Measurements from ENCODE around the gene GALR1.
"Not testable (repeated sequence)": the region's sequence is repeated elsewhere in the genome, so short reads cannot be mapped to it uniquely, and the experiment has no call there.

Gene GALR1

GRCh38 chr18:77268456-77268855 is 18.8 kb downstream of the GALR1 start:
- no peak for DNase-seq
- no peaks in the 10 kb centered on the region for H3K36me3 Mint-ChIP-seq (ENCODE audit: low read depth)
- no peak overlapping the region for H3K4me3 Mint-ChIP-seq
- peaks cover 48% of the 10 kb centered on the region for H3K27me3 Mint-ChIP-seq
- H3K4me1 Mint-ChIP-seq (ENCODE audit: low read depth), result no peaks in the 10 kb centered on the region
- peaks cover 16% of the 10 kb centered on the region for H3K9me3 Mint-ChIP-seq
- H3K27ac Mint-ChIP-seq, result no peak overlapping the region

DNA sequence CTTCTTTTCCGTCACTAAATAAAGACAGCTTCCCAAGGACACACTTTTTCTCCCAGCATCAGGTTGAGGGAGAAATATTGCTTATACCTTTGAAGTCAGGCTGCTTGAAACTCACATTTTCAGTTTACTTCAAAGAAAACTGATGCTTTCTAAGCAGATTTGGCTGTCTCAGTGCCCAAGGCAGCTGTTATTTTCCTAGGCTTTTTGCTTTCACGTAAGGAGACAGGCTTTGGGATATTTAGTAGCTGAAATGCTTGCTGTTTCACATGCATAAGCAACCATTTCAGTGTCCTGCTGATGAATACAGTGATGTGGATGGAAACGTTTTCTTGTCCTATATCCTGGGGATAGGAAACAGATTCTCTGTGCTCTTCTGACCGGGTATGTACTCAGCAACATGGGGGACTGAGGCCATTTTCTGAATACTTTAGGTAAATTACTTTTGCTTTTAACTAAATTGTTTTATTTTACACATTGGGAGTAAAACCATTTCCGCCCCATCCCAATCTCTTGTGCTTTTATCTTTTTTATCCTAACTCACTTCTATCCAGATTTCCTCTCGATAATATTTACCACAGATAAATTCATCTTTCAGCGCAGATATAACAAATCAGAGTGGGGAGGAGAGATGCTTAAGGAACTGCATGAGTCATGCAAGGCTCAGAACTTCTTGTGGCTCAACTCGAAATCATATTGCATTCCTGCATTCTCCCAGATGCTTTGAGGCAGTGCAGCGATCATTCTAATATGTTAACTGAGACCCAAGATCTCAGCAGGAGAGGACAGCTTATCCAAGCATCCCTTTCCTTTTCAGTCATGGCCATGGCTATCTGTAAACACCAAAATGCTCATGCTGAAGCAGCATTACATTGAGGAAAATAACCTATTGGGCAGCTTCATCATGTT is 22.2 kb downstream of the GALR1 start:
- Mint-ChIP-seq H3K36me3 (ENCODE audit: low read depth) (no peaks in the 10 kb centered on the region), H3K4me1 (ENCODE audit: low read depth) (no peaks in the 10 kb centered on the region), H3K4me3 (no peak overlapping the region), H3K9me3 (no peaks in the 10 kb centered on the region), H3K27ac (no peak overlapping the region), H3K27me3 (peaks cover 35% of the 10 kb centered on the region)
- DNase-seq, result no peak

DNA sequence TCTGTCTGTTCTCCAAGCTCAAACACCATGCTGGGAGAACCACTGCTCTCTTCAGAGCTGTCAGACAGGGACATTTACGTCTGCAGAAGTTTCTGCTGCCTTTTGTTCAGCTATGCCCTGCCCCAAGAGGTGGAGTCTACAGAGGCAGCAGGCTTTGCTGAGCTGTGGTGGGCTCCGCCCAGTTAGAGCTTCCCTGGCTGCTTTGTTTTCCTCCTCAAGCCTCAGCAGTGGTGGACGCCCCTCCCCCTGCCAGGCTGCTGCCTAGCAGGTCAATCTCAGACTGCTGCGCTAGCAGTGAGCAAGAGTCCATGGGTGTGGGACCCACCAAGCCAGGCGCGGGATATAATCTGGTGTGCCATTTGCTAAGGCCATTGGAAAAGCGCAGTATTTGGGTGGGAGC is 41.2 kb downstream of the GALR1 start:
- H3K4me1 Mint-ChIP-seq (ENCODE audit: low read depth); H3K36me3 Mint-ChIP-seq (ENCODE audit: low read depth); DNase-seq; H3K4me3 Mint-ChIP-seq; H3K27ac Mint-ChIP-seq: not testable (repeated sequence)
- H3K9me3 Mint-ChIP-seq, result peaks cover 10% of the 10 kb centered on the region
- peaks cover 32% of the 10 kb centered on the region for H3K27me3 Mint-ChIP-seq

DNA sequence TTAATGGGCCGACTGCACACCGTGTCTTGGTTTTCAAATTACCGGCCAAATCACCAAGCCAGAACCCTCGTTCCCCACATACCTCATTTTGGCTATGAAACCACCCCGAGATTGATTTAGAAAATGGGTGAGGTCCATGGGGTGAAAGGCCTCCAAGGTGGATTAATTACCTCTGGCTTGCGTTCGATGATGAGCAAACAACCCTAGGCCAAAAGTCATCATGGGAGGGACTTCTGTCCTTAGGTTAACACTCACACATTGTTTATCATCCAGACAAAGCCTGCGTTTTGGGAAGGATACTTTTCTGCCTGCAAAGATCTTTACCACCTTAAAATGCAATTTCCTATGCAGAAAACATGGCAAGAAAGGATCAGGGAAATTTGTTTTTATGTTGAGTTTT is 48.5 kb downstream of the GALR1 start:
- Mint-ChIP-seq H3K27ac (no peak overlapping the region), H3K4me3 (no peak overlapping the region), H3K27me3 (peaks cover 8% of the 10 kb centered on the region), H3K36me3 (ENCODE audit: low read depth) (no peaks in the 10 kb centered on the region), H3K4me1 (ENCODE audit: low read depth) (no peaks in the 10 kb centered on the region), H3K9me3 (no peaks in the 10 kb centered on the region)
- DNase-seq, result no peak

DNA sequence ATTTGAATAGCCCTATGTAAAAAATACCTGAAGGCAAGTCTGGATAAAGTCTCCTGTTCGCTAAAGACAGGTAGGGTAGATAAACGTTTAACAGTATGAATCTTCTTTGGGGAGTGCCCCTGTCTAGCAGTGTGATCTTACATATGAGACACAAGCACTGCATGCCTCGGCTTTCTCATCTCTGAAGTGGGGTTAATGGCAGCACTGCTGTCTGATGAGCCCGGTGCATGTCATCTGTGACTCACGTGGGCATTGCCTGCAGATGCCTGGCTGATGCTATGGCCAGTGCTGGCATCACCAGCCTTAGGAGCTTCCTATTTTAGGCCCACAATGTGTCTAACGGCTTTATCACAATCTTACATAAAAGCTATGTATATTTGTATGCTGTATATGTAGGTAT is 50.1 kb downstream of the GALR1 start:
- Mint-ChIP-seq H3K9me3 (no peaks in the 10 kb centered on the region), H3K27me3 (peaks cover 8% of the 10 kb centered on the region), H3K36me3 (ENCODE audit: low read depth) (no peaks in the 10 kb centered on the region), H3K4me1 (ENCODE audit: low read depth) (no peaks in the 10 kb centered on the region), H3K27ac (no peak overlapping the region), H3K4me3 (no peak overlapping the region)
- DNase-seq, result no peak

DNA sequence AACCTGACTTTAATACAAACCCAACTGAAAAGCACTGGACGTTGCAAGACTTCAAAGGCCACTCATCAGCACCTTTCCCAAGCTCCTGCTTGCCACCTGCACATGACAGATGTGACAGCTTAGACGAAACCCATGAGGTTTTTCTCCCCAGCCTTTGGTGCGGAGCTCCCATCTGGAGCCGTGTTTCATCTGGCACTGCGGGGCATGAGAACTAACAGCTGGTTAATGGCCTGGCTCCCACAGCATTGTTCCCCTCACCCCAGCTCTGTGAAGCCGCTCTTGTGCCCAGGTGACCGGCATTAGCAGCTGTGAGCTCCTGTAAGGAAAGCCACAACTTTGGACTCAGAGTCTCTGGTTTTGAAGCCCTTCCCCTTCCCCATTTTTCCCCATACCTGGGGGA is 50.9 kb downstream of the GALR1 start:
- no peak for DNase-seq
- H3K9me3 Mint-ChIP-seq, result no peaks in the 10 kb centered on the region
- H3K4me3 Mint-ChIP-seq, result no peak overlapping the region
- H3K27me3 Mint-ChIP-seq, result peaks cover 14% of the 10 kb centered on the region
- no peaks in the 10 kb centered on the region for H3K4me1 Mint-ChIP-seq (ENCODE audit: low read depth)
- H3K36me3 Mint-ChIP-seq (ENCODE audit: low read depth), result no peaks in the 10 kb centered on the region
- H3K27ac Mint-ChIP-seq, result no peak overlapping the region

GRCh38 chr18:77304268-77304667 is 54.6 kb downstream of the GALR1 start:
- Mint-ChIP-seq H3K36me3 (ENCODE audit: low read depth) (no peaks in the 10 kb centered on the region), H3K27me3 (peaks cover 22% of the 10 kb centered on the region), H3K9me3 (no peaks in the 10 kb centered on the region), H3K4me3 (no peak overlapping the region), H3K27ac (no peak overlapping the region), H3K4me1 (ENCODE audit: low read depth) (no peaks in the 10 kb centered on the region)
- DNase-seq, result no peak

DNA sequence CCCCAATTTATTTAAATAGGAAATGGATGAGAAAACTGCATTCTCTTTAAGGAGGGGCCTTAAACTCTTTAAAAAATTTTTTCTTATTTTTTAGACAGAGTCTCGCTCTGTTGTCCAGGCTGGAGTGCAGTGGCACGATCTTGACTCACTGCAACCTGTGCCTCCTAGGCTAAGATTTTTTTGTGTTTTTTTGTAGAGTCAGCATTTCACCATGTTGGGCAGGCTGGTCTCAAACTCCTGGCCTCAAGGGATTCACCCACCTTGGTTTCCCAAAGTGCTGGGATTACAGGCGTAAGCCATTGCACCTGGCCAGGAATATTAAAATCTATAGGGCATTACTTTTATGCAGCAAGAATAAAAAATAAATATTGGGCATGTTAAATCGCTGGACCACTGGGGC is 56.0 kb downstream of the GALR1 start:
- peaks cover 22% of the 10 kb centered on the region for H3K27me3 Mint-ChIP-seq
- no peak overlapping the region for H3K4me3 Mint-ChIP-seq
- H3K27ac Mint-ChIP-seq, result no peak overlapping the region
- H3K36me3 Mint-ChIP-seq (ENCODE audit: low read depth), result no peaks in the 10 kb centered on the region
- no peaks in the 10 kb centered on the region for H3K9me3 Mint-ChIP-seq
- H3K4me1 Mint-ChIP-seq (ENCODE audit: low read depth), result no peaks in the 10 kb centered on the region
- DNase-seq, result no peak

DNA sequence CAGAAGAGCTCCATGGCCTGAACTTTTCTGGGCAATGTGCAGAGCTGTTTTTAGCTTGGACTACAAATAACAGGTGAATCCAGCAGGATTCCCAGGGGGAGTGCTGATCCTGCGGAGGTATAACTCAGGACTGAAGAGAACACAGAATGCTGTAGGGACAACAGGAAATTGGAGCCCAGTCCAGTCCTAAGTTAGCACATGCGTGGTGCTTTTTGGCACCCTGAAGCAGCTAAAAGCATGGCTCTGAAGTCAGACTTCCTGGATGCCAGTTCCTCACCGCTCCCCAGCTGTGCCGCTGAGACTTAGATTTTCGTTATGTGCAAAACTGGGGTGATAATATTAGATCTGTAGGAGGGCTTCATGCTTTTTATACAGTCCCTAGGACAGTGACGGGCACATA is 58.6 kb downstream of the GALR1 start:
- no peak overlapping the region for H3K27ac Mint-ChIP-seq

DNA sequence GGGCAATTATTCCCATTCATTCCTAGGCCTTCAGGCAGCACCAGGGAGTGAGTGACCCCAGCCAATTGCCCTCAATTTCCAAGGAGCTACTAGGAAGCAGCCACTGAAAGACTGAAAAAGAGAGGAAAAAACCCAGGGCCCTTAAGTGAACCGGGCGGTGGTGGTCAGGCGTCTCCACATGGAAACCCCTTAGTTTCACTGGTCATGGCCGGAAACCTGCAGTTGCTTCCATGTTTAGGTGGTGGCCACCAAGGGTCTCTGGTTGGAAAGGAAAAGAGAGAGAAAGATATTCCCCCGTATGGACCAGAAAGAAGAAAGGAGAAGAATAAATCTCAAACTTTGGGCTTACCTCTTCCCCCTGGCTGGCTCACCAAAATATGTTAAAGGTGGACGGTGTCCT is 64.9 kb downstream of the GALR1 start:
- DNase-seq, result no peak
- H3K27ac Mint-ChIP-seq, result no peak overlapping the region
- H3K4me3 Mint-ChIP-seq, result no peak overlapping the region
- no peaks in the 10 kb centered on the region for H3K36me3 Mint-ChIP-seq (ENCODE audit: low read depth)
- H3K27me3 Mint-ChIP-seq, result peaks cover 4% of the 10 kb centered on the region
- no peaks in the 10 kb centered on the region for H3K9me3 Mint-ChIP-seq
- H3K4me1 Mint-ChIP-seq (ENCODE audit: low read depth), result no peaks in the 10 kb centered on the region

More for the DNA sequence above, 58.6 kb downstream of the GALR1 start:
- no peaks in the 10 kb centered on the region for H3K4me1 Mint-ChIP-seq (ENCODE audit: low read depth)
- peaks cover 18% of the 10 kb centered on the region for H3K27me3 Mint-ChIP-seq
- H3K9me3 Mint-ChIP-seq, result no peaks in the 10 kb centered on the region
- DNase-seq, result no peak
- no peaks in the 10 kb centered on the region for H3K36me3 Mint-ChIP-seq (ENCODE audit: low read depth)
- no peak overlapping the region for H3K4me3 Mint-ChIP-seq

DNA sequence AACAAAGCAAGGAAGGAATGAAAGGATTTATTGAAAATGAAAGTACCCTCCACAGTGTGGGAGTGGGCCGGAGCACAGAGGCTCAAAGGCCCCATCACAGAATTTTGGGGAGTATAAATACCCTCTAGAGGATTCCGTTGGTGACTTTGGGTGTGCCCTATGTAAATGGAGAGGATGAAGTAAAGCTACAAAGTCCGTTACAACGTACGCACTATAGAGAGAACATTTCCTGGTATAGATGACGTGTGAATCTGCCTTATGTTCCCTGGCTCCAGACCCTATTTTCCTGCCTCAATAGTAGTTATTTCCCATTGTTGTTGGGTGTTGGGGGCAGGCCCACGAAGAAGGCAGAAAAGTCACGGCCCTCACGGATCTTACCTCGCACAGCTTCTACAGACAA is 65.3 kb downstream of the GALR1 start:
- Mint-ChIP-seq H3K27ac (no peak overlapping the region), H3K4me1 (ENCODE audit: low read depth) (no peaks in the 10 kb centered on the region), H3K27me3 (peaks cover 8% of the 10 kb centered on the region), H3K4me3 (no peak overlapping the region), H3K9me3 (no peaks in the 10 kb centered on the region), H3K36me3 (ENCODE audit: low read depth) (no peaks in the 10 kb centered on the region)
- DNase-seq, result no peak

DNA sequence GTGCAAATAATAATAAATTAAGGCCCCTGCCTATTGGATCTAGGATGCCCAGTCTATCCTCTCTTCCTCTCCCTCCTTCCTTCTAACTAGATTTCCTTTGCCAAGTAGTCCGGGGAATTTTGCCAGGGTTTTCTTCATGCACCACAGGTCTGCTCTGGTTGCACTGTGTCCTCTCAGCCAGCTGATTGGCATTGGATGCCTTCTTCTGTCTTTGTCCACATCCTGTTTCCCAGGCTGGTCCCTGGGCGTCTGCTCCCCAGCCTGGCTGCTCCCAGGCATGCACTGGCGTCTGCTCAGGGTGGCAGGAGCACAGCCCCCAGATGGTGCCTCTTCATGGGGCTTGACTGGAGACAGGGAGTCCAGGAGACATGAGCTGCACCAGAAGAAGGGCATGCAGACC is 66.4 kb downstream of the GALR1 start:
- no peaks in the 10 kb centered on the region for H3K36me3 Mint-ChIP-seq (ENCODE audit: low read depth)
- H3K27ac Mint-ChIP-seq, result no peak overlapping the region
- peaks cover 18% of the 10 kb centered on the region for H3K27me3 Mint-ChIP-seq
- no peaks in the 10 kb centered on the region for H3K9me3 Mint-ChIP-seq
- DNase-seq, result no peak
- no peak overlapping the region for H3K4me3 Mint-ChIP-seq
- H3K4me1 Mint-ChIP-seq (ENCODE audit: low read depth), result no peaks in the 10 kb centered on the region

GRCh38 chr18:77316641-77317040 is 67.0 kb downstream of the GALR1 start:
- DNase-seq, result no peak
- H3K36me3 Mint-ChIP-seq (ENCODE audit: low read depth), result no peaks in the 10 kb centered on the region
- no peaks in the 10 kb centered on the region for H3K9me3 Mint-ChIP-seq
- H3K4me3 Mint-ChIP-seq, result no peak overlapping the region
- peaks cover 20% of the 10 kb centered on the region for H3K27me3 Mint-ChIP-seq
- H3K4me1 Mint-ChIP-seq (ENCODE audit: low read depth), result no peaks in the 10 kb centered on the region
- no peak overlapping the region for H3K27ac Mint-ChIP-seq

DNA sequence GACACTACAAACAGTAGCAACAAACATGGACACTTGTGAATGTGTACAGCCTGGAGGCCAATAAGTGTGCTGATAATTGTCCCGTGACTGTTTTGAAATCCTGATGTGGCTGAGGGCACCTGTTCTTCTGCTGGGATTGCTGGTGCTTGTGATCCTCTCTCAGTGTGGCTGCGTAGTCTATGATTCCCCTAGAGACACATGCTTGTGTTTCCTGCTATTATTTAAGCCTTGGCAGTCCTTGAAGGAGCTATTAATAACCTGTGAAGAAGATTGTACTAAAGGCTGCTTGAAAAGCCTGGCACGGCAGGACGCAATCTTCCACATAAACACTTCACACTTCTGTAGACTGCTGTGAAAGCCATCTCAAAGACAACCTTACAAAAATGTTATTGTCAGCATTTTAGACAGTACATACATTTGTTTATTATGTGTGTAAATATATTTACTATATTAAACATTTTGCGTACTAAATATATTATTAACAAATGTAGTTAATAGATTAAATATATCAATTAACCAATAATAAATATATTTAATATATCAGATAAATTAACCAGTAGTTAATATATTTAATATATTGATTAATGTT is 71.4 kb downstream of the GALR1 start:
- Mint-ChIP-seq H3K36me3 (ENCODE audit: low read depth) (no peaks in the 10 kb centered on the region), H3K4me3 (no peak overlapping the region), H3K9me3 (no peaks in the 10 kb centered on the region), H3K27me3 (peaks cover 45% of the 10 kb centered on the region), H3K27ac (no peak overlapping the region), H3K4me1 (ENCODE audit: low read depth) (no peaks in the 10 kb centered on the region)
- no peak for DNase-seq
